ENCODE measurements around the gene CELF4. TPM values are rescaled to one million over a fixed set of nuclear protein-coding genes. Genes with fewer than 3 reads are reported as not detected.
A peak's percentile ranks its signal among the peaks of the same experiment; 100 is the strongest.

CELF4 gene
- total and polyA plus RNA-seq, 2 donors (not counting 1 experiment from before 2014, with no cell fraction given) = 0.17 TPM; not detected in 1

DNA sequence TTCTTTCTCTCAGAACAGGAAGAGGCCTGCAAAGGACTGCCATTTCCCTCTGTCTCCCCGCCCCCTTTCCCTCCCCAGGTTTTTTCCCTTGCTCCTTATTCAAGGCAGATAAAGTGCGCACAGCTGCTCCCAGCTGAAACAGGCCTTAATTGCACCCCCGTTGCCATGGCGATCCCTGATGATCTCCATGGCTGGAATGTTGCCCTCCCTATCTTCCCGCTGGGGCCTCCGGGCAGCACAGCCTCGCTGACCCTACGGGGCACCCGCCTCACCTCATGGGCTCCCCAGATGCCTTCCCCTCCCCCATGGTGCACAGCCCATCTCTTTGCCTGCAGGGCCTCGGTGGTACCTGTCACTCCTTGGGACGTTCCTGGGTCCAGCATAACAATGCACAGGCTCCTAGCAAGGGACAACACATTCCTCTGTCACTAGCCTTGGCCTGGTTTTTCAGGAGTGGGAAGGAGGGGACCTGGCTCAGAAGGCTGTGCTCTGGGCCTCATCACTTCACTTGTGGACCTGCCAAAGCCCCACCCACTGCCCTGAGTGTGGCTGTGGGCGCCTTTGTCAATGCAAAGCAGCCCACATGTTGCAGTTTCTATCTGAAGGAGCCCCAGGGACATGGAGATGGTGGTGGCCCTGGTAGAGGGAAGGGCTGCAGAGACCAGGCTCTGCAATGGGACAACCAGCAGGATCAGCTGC is 115.0 kb downstream of the CELF4 start:
- Histone ChIP-seq H3K36me3 (ENCODE audit: control insufficient read depth, insufficient read depth, low read length) (no peaks in the 10 kb centered on the region), H3K9ac (ENCODE audit: insufficient read depth, low read length) (no peak overlapping the region), H3K27me3 (ENCODE audit: control insufficient read depth, insufficient read depth, low read length) (no peaks in the 10 kb centered on the region), H2AFZ (ENCODE audit: low read length) (no peak overlapping the region), H3K9me3 (ENCODE audit: control insufficient read depth, insufficient read depth, low read depth, low read length) (no peaks in the 10 kb centered on the region), H4K20me1 (ENCODE audit: control insufficient read depth, extremely low read depth, insufficient read depth, low read length) (no peaks in the 10 kb centered on the region), H3K79me2 (ENCODE audit: control insufficient read depth, insufficient read depth, low read length) (no peaks in the 10 kb centered on the region), H3K4me1 (ENCODE audit: control insufficient read depth, extremely low read depth, insufficient read depth, low read length) (no peaks in the 10 kb centered on the region), H3K4me2 (ENCODE audit: extremely low read depth, insufficient read depth, low read length) (no peak overlapping the region), H3K4me3 (replicated peaks in 1 of 4; ENCODE audit: control extremely low read depth in 1 of 4, insufficient read depth in 1 of 4, low read depth in 3 of 4, low read length in 4 of 4) (no peak overlapping the region), H3K27ac (ENCODE audit: insufficient read depth, low read length) (no peak overlapping the region)
- no peak for TF ChIP-seq EZH2 (IDR thresholded peaks at IDR 0.05; ENCODE audit: low read length, missing control alignments)
- TF ChIP-seq, protein P1, sequence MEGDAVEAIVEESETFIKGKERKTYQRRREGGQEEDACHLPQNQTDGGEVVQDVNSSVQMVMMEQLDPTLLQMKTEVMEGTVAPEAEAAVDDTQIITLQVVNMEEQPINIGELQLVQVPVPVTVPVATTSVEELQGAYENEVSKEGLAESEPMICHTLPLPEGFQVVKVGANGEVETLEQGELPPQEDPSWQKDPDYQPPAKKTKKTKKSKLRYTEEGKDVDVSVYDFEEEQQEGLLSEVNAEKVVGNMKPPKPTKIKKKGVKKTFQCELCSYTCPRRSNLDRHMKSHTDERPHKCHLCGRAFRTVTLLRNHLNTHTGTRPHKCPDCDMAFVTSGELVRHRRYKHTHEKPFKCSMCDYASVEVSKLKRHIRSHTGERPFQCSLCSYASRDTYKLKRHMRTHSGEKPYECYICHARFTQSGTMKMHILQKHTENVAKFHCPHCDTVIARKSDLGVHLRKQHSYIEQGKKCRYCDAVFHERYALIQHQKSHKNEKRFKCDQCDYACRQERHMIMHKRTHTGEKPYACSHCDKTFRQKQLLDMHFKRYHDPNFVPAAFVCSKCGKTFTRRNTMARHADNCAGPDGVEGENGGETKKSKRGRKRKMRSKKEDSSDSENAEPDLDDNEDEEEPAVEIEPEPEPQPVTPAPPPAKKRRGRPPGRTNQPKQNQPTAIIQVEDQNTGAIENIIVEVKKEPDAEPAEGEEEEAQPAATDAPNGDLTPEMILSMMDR (conservative IDR thresholded peaks at IDR 0.05 in 1 of 2, IDR thresholded peaks at IDR 0.05 in 1 of 2; ENCODE audit: low read depth in 1 of 2, low read length in 2 of 2) = no peak
- DNase-seq (ENCODE audit: low read depth in 2 of 2) = peak; percentile 13 to 33

- H3K27me3 ChIP-seq (ENCODE audit: control insufficient read depth, insufficient read depth, low read length) = no peaks in the 10 kb centered on the region
- no peak overlapping the region for H3K9ac ChIP-seq (ENCODE audit: insufficient read depth, low read length)
- no peaks in the 10 kb centered on the region for H3K36me3 ChIP-seq (ENCODE audit: control insufficient read depth, insufficient read depth, low read length)
- no peaks in the 10 kb centered on the region for H3K9me3 ChIP-seq (ENCODE audit: control insufficient read depth, insufficient read depth, low read depth, low read length)
- no peak overlapping the region for H3K4me3 ChIP-seq (replicated peaks in 1 of 4; ENCODE audit: control extremely low read depth in 1 of 4, insufficient read depth in 1 of 4, low read depth in 3 of 4, low read length in 4 of 4)
- no peak overlapping the region for H3K27ac ChIP-seq (ENCODE audit: insufficient read depth, low read length)
- H3K4me1 ChIP-seq (ENCODE audit: control insufficient read depth, extremely low read depth, insufficient read depth, low read length) = no peaks in the 10 kb centered on the region
- TF ChIP-seq, protein P1 (conservative IDR thresholded peaks at IDR 0.05 in 1 of 2, IDR thresholded peaks at IDR 0.05 in 1 of 2; ENCODE audit: low read depth in 1 of 2, low read length in 2 of 2) = no peak
- no peak for TF ChIP-seq EZH2 (IDR thresholded peaks at IDR 0.05; ENCODE audit: low read length, missing control alignments)
- H3K79me2 ChIP-seq (ENCODE audit: control insufficient read depth, insufficient read depth, low read length) = no peaks in the 10 kb centered on the region
- no peak for DNase-seq (ENCODE audit: low read depth in 2 of 2)
- H3K4me2 ChIP-seq (ENCODE audit: extremely low read depth, insufficient read depth, low read length) = no peak overlapping the region
- H4K20me1 ChIP-seq (ENCODE audit: control insufficient read depth, extremely low read depth, insufficient read depth, low read length) = no peaks in the 10 kb centered on the region
- no peak overlapping the region for H2AFZ ChIP-seq (ENCODE audit: low read length)
Measured at GRCh38 chr18:37449618-37450017, 116.0 kb downstream of the CELF4 start.

GRCh38 chr18:37448946-37449345 is 116.7 kb downstream of the CELF4 start:
- Histone ChIP-seq H3K4me2 (ENCODE audit: extremely low read depth, insufficient read depth, low read length) (no peak overlapping the region), H3K9me3 (ENCODE audit: control insufficient read depth, insufficient read depth, low read depth, low read length) (no peaks in the 10 kb centered on the region), H2AFZ (ENCODE audit: low read length) (no peak overlapping the region), H3K79me2 (ENCODE audit: control insufficient read depth, insufficient read depth, low read length) (no peaks in the 10 kb centered on the region), H3K9ac (ENCODE audit: insufficient read depth, low read length) (no peak overlapping the region), H4K20me1 (ENCODE audit: control insufficient read depth, extremely low read depth, insufficient read depth, low read length) (no peaks in the 10 kb centered on the region), H3K27me3 (ENCODE audit: control insufficient read depth, insufficient read depth, low read length) (no peaks in the 10 kb centered on the region), H3K27ac (ENCODE audit: insufficient read depth, low read length) (no peak overlapping the region), H3K4me3 (replicated peaks in 1 of 4; ENCODE audit: control extremely low read depth in 1 of 4, insufficient read depth in 1 of 4, low read depth in 3 of 4, low read length in 4 of 4) (no peak overlapping the region), H3K36me3 (ENCODE audit: control insufficient read depth, insufficient read depth, low read length) (no peaks in the 10 kb centered on the region), H3K4me1 (ENCODE audit: control insufficient read depth, extremely low read depth, insufficient read depth, low read length) (no peaks in the 10 kb centered on the region)
- no peak for TF ChIP-seq EZH2 (IDR thresholded peaks at IDR 0.05; ENCODE audit: low read length, missing control alignments)
- TF ChIP-seq, protein P1 (conservative IDR thresholded peaks at IDR 0.05 in 1 of 2, IDR thresholded peaks at IDR 0.05 in 1 of 2; ENCODE audit: low read depth in 1 of 2, low read length in 2 of 2) = no peak
- DNase-seq (ENCODE audit: low read depth in 2 of 2) = no peak
